ENCODE results near the gene CFAP20DC.
"Not testable (repeated sequence)": the region's sequence is repeated elsewhere in the genome, so short reads cannot be mapped to it uniquely, and the experiment has no call there.

The CFAP20DC gene

DNA sequence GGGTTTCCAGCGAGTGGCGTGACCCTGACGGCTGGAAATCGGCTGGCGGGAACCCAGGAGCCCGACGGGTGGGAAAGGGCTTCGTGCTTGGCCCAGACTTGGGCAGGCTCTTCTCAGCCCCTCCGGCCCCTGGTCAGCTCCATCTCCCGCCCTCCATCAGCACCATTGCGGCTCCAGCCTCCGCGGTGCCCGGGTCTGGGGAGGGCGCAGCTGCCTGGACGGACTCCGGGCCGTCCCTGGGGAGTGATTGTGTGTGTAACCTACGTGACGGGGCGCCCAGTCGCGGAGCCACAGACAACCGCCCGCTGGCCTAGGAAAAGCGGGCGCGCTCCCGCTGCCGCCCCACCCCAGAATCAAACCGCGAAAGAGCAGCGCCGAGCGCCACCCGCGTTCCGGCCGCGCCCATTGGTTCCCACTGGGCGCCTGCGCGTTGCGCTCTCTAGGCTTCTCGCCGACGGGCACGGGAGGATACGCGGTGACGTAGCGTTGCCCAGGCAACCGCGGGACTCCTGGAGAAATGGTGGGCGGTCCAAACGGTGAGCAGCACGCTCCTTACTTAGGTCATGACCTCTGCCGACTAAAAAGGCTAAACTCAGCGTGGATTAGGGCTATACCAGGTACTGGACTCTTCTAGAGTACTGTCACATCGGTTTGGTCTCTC, at the start of gene CFAP20DC:
Gene CFAP20DC, minus strand, starts transcription at position 355 of the 661 bp plus-strand sequence. CDS start 394 bp downstream, outside the sequence.
- no peak for FAIRE-seq

DNA sequence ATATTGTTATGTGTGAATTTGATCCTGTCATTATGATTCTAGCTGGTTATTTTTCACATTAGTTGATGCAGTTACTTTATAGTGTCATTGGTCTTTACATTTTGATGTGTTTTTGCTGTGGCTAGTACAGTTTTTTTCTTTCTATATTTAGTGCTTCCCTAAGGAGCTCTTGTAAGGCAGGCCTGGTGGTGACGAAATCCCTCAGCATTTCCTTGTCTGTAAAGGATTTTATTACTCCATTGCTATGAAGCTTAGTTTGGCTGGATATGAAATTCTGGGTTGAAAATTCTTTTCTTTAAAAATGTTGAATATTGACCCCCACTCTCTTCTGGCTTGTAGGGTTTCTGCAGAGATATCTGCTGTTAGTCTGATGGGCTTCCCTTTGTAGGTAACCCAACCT, 48.7 kb upstream of the CFAP20DC start:
- not testable (repeated sequence) for FAIRE-seq

DNA sequence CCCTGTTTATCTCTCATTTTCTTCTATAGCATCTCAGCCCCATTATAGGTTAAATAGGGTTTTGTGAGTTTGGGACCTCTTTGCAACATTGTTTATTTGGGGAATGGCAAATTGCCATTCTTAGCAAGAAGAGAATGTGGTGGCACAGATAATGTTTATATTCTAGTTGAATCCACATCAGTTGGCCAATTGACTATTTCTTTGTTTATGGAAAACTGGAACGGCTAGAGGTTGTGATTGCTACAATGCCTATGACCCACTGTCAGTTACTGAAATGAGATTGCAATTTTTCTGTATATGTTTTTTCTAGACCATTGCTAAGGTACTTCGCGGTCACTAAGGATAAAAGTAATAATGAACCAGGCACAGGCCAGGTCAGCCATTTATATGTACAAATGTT, 44.6 kb upstream of the CFAP20DC start:
- no peak for FAIRE-seq

DNA sequence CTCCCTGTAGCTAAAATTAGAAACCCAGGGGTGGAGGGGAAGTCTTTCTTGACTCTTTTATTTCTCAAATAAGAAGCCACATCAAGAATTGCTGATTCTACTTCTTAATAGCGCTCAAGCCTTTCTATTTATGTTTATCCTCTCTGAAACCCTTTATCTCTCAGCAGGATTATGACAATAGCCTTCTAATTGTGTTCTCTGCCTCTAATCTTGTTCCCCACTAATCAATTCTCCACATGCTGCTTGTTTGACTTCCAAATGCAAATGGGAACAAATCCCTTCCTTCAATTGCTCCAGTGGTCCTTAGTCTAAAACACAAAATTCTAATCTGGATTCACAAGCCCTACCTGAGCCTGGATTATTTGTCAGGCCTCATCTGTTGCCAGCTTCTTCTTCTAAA, 43.7 kb upstream of the CFAP20DC start:
- FAIRE-seq: no peak

DNA sequence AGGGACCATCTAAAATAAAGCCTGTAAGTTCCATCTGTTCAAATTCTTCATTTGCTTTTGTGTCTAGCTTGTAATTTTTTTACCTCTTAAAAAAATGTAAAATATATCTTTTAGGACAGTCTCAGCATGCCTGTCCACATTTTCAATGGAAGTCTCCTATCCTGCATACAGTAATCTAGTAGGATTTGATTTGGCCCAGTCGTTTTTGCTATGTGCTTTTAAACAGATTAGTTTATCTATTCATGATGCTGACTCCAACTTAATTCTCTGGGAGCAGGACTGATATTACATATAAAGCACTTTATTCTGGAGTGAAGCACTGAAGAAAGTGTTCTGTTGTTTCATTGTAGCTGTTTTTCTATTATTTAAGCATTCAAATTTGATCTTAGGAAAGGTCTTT, 38.9 kb upstream of the CFAP20DC start:
- no peak for FAIRE-seq

GRCh38 chr3:59085976-59086375, 36.2 kb upstream of the CFAP20DC start:
- no peak for FAIRE-seq

- no peak for FAIRE-seq
Measured at GRCh38 chr3:59084583-59084982, 34.8 kb upstream of the CFAP20DC start.

GRCh38 chr3:59082106-59082505, 32.3 kb upstream of the CFAP20DC start:
- FAIRE-seq: no peak

DNA sequence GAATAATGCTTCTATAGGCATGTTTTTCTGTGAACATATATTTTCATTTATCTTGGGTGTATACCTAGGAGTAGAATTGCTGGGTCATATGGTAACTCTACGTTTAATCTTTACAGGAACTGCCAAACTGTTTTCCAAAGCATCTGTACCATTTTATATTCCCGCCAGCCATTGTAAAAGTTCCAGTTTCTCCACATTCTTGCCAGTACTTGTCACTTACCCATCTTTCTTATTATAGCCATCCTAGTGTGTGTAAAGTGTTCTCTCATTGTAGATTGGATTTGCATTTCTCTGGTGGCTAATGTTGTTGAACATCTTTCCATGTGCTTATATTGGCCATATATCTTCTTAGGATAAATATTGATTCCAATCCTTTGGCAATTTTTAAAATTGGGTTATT, 31.2 kb upstream of the CFAP20DC start:
- no peak for FAIRE-seq

- no peak for FAIRE-seq
Measured at GRCh38 chr3:59079962-59080361, 30.1 kb upstream of the CFAP20DC start.

GRCh38 chr3:59074764-59075163, 24.9 kb upstream of the CFAP20DC start:
- FAIRE-seq: no peak

- FAIRE-seq: no peak
Measured at GRCh38 chr3:59072681-59073080, 22.9 kb upstream of the CFAP20DC start.

- FAIRE-seq: no peak
Measured at GRCh38 chr3:59069838-59070237, 20.0 kb upstream of the CFAP20DC start.

DNA sequence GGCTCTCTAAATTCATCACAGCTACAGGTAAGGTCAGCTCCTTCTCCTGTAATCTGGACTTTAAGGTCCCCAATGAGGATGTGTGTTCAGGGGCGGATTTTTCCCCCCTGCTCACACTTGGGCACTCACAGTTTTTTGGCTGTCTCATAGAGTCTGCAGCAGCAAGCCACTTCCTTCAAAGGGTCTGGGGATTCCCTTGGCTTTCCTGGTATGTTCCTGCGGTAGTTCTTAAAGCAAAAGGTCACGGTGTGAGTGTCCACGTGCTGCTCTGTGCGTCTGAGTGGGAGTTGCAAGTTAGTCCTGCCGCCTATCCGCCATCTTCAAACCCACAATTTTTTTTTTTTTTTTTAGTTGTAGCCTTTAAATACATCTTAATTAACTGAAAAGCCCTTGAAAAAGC, 15.4 kb upstream of the CFAP20DC start:
- FAIRE-seq: no peak

DNA sequence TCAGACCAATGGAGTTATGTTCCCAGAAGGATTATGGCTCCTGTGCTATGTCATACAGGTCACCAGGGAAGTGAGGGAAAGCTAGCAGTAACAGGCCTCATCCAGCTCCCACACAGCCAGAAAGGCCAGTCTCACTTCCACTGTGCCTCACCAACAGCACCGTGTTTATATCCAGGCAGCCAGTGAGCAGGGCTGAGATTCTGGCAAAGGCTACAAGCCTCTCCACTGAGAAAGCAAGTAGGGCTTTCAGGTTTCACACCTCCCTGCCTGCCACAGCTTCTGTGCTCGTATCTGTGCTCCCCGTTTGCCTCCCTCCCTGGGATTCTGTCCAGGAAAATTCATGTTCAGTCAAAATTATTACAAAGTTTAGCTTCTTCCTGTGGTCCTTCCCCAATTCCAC, 14.9 kb upstream of the CFAP20DC start:
- no peak for FAIRE-seq

- no peak for FAIRE-seq
Measured at GRCh38 chr3:59064276-59064675, 14.5 kb upstream of the CFAP20DC start.

- FAIRE-seq: no peak
Measured at GRCh38 chr3:59056706-59057105, 6.9 kb upstream of the CFAP20DC start.

DNA sequence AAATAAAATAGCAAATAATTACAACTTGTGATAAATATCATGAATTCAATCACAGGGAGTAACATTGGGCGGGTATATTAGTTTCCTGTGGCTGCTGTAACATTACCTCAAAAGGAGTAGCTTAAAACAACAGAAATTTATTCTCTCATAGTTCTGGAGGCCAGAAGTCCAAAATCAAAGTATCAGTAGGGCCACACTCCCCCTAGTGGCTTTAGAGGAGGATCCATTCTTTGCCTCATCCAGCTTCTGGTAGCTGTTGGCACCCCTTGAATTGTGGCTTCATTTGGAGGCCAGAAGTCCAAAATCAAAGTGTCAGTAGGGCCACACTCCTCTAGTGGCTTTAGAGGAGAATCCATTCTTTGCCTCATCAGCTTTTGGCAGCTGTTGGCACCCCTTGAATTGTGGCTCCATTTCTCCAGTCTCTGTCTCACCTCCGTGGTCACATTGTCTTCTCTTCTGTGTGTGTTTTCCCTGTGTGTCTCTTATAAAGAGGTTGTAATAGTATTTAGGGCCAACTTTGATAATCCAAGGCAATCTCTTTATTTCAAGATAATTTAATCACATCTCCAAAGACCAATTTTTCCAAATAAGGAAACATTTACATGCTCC, 3.1 kb upstream of the CFAP20DC start:
- peak; percentile 33 for FAIRE-seq

- FAIRE-seq: not testable (repeated sequence)
Measured at GRCh38 chr3:59050811-59051414, 1.1 kb upstream of the CFAP20DC start.

DNA sequence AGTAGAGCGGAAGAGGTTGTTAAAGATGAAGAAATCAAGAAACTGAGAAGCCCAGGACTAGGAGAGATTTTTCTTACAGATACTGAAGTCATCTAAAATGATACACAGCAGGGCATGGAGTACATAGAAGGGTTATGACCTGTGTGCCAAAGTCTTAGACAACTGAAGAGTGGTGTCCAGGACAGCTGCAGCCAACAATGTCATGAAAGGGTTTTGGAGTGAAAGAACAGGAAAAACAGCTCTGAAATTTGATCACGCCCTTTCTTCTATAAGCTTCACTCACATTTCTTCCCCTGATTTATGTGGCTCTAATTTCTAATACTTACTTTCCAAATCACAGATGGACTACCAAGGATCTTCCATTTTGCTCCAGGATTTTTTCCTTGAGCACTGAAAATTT, 3.0 kb downstream of the CFAP20DC start:
- no peak for FAIRE-seq

DNA sequence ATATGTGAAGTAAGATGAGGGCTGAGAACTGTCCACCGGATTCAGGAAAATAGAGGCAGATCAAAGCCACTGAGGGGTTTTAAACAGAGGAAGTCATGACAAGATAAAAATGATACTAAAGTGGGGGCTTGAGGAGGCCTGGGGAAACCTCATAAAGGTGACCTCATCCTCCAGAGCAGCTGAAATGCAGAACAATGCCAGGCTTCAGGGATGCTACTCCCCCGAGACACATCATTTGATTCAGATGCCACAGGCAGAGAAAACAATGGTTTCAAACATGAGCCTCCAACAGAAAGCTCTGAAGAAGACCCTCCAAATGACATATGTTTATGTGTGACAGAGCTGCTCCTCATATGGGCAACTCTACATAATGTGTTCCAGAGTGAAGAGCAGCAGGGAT, 6.4 kb downstream of the CFAP20DC start:
- FAIRE-seq: no peak

GRCh38 chr3:59040902-59041301, 8.9 kb downstream of the CFAP20DC start:
- FAIRE-seq: peak; percentile 82

DNA sequence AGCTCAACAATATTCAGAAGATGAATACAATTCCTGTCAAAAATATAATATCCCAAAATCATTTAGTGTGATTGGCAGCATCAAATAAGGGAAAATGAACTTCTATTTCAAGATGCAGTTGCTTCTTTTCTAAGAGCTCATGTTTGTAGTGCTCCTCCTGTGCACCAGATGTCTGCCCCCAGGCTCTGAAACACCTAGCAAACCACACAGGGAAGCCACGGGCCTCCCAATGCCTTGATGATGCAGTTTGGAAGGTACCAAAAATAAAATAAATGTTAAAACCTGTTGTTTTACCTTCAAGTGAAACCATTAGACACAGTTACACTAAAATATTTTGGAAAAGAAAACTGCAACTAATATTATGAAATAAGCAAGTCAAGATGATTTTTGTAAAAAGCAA, 22.2 kb downstream of the CFAP20DC start:
- FAIRE-seq: no peak

DNA sequence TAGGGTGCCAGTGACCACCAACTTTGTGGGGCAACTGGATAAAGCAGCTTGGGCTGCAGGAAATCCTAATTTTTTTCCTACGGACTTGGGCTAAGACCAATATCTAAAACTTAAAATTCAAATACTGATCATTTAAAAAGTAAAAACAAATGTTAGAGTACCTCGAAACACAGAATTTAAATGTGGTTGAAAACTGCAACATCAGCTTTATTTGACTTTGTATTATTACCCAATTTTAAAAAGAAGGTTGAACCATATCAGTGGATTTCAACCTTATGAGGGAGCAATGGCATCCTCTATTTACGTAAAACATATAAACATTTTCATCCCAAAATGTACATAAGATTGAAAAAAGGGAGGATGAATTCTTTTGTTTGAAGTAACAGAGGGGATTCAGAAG, 26.2 kb downstream of the CFAP20DC start:
- FAIRE-seq: no peak

DNA sequence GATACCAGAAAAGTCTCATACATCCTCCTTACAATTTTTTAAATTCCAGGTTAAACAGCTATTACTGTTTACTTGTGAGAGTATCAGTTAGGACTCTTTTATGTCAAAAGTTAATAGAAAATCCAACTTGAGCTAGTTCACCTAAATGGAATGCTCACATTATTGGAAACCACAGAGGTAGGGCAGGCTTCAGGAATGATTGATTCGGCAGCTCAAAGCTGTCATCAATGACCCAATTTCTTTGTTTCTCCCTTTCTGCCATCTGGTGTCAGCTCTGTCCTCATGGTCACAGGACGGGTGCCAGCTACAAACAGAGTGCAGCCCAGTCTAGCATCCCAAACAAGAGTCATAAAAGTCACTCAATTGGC, 32.2 kb downstream of the CFAP20DC start:
- FAIRE-seq: no peak
